HG03280 (cell line): Measurements from ENCODE around the gene RBM15B.

Source experiments
- ATAC-seq: cut with Tn5 transposase; IDR thresholded peaks from one replicate; pipeline ENCODE4 v1.9.1; 2021; ENCODE audit warnings: mild to moderate bottlenecking, moderate library complexity; ENCODE audit not compliant: unreplicated experiment

The RBM15B gene

GRCh38 chr3:51436998-51437639 is 46.0 kb downstream of the RBM15B start:
- ATAC-seq: no peak

GRCh38 chr3:51441282-51442030 is 50.4 kb downstream of the RBM15B start:
- no peak for ATAC-seq

- no peak for ATAC-seq
These were observed 54.6 kb downstream of the RBM15B start for GRCh38 chr3:51445544-51446280.
